ENCODE measurements around the gene CDK5. TPM values are rescaled to one million over a fixed set of nuclear protein-coding genes. Genes with fewer than 3 reads are reported as not detected.

The CDK5 gene
- total and polyA plus RNA-seq, 9 of the 15 experiments (the other 6 are each of a cell fraction or from before 2014, with no cell fraction given) = 3.2 to 38.0 (median 27.5) TPM

GRCh38 chr7:151039850-151040548 lies 17.7 kb downstream of the CDK5 start (continued):
- no peak for TF ChIP-seq HOXB6 (CRISPR knock-in tag; IDR thresholded peaks at IDR 0.05; ENCODE audit: borderline replicate concordance)
- TF ChIP-seq MTF1 (CRISPR knock-in tag; IDR thresholded peaks at IDR 0.05; ENCODE audit: borderline replicate concordance) = no peak
- no peak for TF ChIP-seq ZNF57 (CRISPR knock-in tag; IDR thresholded peaks at IDR 0.05)
- TF ChIP-seq FOXJ2 (tag; IDR thresholded peaks at IDR 0.05) = no peak
- no peak for TF ChIP-seq SNAPC5 (CRISPR knock-in tag; IDR thresholded peaks at IDR 0.05)
- TF ChIP-seq, protein P1, sequence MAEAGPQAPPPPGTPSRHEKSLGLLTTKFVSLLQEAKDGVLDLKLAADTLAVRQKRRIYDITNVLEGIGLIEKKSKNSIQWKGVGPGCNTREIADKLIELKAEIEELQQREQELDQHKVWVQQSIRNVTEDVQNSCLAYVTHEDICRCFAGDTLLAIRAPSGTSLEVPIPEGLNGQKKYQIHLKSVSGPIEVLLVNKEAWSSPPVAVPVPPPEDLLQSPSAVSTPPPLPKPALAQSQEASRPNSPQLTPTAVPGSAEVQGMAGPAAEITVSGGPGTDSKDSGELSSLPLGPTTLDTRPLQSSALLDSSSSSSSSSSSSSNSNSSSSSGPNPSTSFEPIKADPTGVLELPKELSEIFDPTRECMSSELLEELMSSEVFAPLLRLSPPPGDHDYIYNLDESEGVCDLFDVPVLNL (CRISPR knock-in tag; IDR thresholded peaks at IDR 0.05; ENCODE audit: low read depth) = no peak
- TF ChIP-seq TAF15 (IDR thresholded peaks at IDR 0.05; ENCODE audit: low read depth, low read length) = peak; percentile 22; the same call in 1 of the 2 replicates
- TF ChIP-seq MEF2A (IDR thresholded peaks at IDR 0.05; ENCODE audit: control insufficient read depth, low read depth, low read length) = no peak
- no peak for TF ChIP-seq TEAD4 (IDR thresholded peaks at IDR 0.05; ENCODE audit: low read length)
- TF ChIP-seq TEAD4 (CRISPR knock-in tag; IDR thresholded peaks at IDR 0.05; ENCODE audit: borderline replicate concordance) = no peak
- no peak for TF ChIP-seq ZBTB8A (IDR thresholded peaks at IDR 0.05; ENCODE audit: partially characterized antibody)
- no peak for TF ChIP-seq E2F3 (CRISPR knock-in tag; IDR thresholded peaks at IDR 0.05)
- TF ChIP-seq ZNF436 (CRISPR knock-in tag; IDR thresholded peaks at IDR 0.05) = no peak
- no peak for TF ChIP-seq NR0B1 (IDR thresholded peaks at IDR 0.05; ENCODE audit: partially characterized antibody)
- no peak for TF ChIP-seq BHLHE40 (IDR thresholded peaks at IDR 0.05; ENCODE audit: low read length)
- TF ChIP-seq ERF (CRISPR knock-in tag; IDR thresholded peaks at IDR 0.05) = peak; percentile 24; the same call in 1 of the 2 replicates
- TF ChIP-seq ZNF717 (CRISPR knock-in tag; IDR thresholded peaks at IDR 0.05) = no peak
- TF ChIP-seq POLR3A (IDR thresholded peaks at IDR 0.05; ENCODE audit: borderline replicate concordance, extremely low read depth, insufficient read depth, insufficient read length) = no peak
- TF ChIP-seq, protein P2, sequence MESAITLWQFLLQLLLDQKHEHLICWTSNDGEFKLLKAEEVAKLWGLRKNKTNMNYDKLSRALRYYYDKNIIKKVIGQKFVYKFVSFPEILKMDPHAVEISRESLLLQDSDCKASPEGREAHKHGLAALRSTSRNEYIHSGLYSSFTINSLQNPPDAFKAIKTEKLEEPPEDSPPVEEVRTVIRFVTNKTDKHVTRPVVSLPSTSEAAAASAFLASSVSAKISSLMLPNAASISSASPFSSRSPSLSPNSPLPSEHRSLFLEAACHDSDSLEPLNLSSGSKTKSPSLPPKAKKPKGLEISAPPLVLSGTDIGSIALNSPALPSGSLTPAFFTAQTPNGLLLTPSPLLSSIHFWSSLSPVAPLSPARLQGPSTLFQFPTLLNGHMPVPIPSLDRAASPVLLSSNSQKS (CRISPR knock-in tag; IDR thresholded peaks at IDR 0.05) = no peak
- TF ChIP-seq CUX1 (CRISPR knock-in tag; IDR thresholded peaks at IDR 0.05) = no peak

All from K562 (cell line).